Measurements from ENCODE around the gene MYO3B. TPM values are rescaled to one million over a fixed set of nuclear protein-coding genes. Genes with fewer than 3 reads are reported as not detected.

MYO3B gene
- total and polyA plus RNA-seq, 11 donors = 0.09 to 0.19 (median 0.10) TPM; not detected in 8

DNA sequence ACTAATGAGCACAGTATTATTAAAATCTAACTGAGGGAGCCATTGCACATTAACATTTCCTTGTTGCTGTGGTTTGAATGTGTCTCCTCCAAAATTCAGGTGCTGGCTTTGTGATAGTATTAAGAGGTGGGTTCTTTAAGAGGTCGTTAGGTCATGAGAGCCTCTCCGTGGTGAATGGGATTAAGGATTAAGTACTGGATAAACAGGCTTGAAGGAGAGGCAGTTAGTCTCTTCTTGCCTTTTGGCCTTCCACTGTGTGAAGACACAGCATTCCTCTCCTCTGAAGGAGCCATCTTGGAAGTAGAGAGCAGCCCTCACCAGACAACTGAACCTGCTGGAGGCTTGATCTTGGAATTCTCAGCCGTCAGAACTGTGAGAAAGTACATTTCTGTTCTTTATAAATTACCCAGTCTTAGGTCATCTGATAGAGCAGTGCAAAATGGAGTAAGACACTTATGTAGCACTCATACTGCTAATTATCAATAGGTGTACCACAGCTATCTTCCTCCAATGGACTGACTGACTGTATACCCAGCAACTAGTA lies 182.7 kb downstream of the MYO3B start:
- WGBS, 4 donors = 59 to 66% (median 63%) methylated on average over 3 of the region's 3 CpGs
- DNase-seq = no peak
- Histone ChIP-seq H3K27ac (no peak overlapping the region), H3K4me1 (no peaks in the 10 kb centered on the region), H3K9me3 (no peaks in the 10 kb centered on the region), H3K27me3 (peaks cover 0 to 43% (median 4%) of the 10 kb centered on the region in 9 donors), H3K36me3 (no peaks in the 10 kb centered on the region), H3K4me3 (no peak overlapping the region)
- ATAC-seq = no peak
- TF ChIP-seq POLR2A (IDR thresholded peaks at IDR 0.05) = no peak
- TF ChIP-seq, protein P1, sequence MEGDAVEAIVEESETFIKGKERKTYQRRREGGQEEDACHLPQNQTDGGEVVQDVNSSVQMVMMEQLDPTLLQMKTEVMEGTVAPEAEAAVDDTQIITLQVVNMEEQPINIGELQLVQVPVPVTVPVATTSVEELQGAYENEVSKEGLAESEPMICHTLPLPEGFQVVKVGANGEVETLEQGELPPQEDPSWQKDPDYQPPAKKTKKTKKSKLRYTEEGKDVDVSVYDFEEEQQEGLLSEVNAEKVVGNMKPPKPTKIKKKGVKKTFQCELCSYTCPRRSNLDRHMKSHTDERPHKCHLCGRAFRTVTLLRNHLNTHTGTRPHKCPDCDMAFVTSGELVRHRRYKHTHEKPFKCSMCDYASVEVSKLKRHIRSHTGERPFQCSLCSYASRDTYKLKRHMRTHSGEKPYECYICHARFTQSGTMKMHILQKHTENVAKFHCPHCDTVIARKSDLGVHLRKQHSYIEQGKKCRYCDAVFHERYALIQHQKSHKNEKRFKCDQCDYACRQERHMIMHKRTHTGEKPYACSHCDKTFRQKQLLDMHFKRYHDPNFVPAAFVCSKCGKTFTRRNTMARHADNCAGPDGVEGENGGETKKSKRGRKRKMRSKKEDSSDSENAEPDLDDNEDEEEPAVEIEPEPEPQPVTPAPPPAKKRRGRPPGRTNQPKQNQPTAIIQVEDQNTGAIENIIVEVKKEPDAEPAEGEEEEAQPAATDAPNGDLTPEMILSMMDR (IDR thresholded peaks at IDR 0.05) = no peak
- intact Hi-C loops (cut with DNase I) = loop anchor here in 5 of 10 donors (5.0 kb wide), 2 partner anchors 452 to 457 kb away; partner anchors contain the start of gene GAD1 (in 1 of the 5)

DNA sequence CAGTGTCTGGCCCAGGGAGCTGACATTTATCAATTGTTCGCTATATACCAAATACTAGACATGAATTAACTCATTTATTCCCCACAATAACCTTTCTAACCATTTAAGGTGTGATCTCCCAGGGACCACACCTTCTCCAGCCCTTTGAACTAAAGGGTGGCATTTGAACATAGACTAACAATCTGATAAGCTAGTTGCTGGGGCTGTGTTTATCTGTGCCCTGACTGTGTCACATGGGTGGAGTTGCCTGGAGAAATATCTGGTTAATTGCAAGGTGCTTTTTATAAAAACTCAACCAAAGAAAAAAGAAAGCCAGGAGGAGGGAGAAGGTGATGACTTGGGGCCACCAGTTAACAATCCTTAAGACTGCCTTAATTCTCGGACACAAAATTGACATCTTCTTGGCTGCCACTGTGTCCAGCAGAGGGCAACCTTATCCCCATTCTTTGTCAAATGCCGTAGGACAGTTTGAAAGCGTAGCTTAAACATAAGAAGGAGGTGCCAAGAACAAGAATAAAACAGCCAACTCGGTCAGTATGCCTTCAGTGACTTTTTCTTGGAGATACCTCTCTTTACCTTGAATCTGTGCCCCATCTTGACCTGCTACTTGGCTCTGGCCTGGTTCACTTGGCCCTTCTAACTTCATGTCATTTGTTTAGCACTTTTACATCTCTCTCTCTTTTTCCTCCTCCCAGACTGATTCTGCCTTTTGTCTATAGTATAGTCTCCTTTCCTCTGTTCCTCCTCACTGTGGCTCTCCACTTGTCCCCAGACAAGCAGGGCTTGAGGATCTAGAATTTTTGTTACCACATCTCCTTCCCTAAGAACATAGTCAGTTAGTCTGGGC lies 183.4 kb downstream of the MYO3B start:
- Histone ChIP-seq H3K9me3 (no peaks in the 10 kb centered on the region), H3K4me3 (no peak overlapping the region), H3K36me3 (no peaks in the 10 kb centered on the region), H3K27ac (no peak overlapping the region), H3K27me3 (peaks cover 0 to 49% (median 4%) of the 10 kb centered on the region in 9 donors), H3K4me1 (no peaks in the 10 kb centered on the region)
- DNase-seq (peak in 2 of 5 donors; percentile 14 to 30), ATAC-seq (peak in 2 of 4 donors; percentile 52 to 54)
- 20 to 21% (median 21%) methylated on average over 5 of the region's 5 CpGs for WGBS, 4 donors
- intact Hi-C loops (cut with DNase I) = loop anchor here in 5 of 10 donors (5.0 kb wide), 2 partner anchors 451 to 456 kb away; partner anchors contain the start of gene GAD1 (in 1 of the 5)
- no peak for TF ChIP-seq POLR2A (IDR thresholded peaks at IDR 0.05)
- TF ChIP-seq, protein P1 (IDR thresholded peaks at IDR 0.05) = peak; percentile 39 to 71 (median 58)

DNA sequence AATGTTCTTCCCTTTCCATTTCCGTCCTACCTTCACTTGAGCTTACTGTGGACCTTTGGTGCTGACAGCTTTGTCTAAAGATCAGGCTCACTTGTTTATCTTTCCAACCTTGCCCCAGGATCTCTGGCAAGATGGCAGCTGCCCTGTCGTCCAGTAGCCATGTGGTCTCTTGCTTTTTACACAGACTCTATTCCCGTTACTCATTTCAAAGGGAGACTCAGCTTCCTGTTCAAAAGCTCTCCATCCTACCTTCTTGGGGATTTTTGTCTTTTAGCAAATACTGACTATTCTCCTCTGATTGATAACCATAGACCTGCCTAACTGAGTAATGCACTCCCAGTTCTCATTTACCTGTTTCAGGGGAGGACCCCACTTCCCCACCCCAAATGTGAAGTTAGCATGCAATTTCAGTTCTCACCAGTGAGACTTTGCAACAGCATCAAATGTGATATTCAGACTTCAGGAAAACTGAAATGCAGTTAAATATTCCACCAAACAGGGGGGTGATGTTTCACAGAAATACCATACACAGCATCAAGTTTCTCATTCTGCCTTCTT lies 184.4 kb downstream of the MYO3B start:
- H3K9me3 ChIP-seq = no peaks in the 10 kb centered on the region
- no peak for ATAC-seq
- DNase-seq = no peak
- no peak overlapping the region for H3K27ac ChIP-seq
- H3K27me3 ChIP-seq = peaks cover 0 to 59% (median 8%) of the 10 kb centered on the region in 9 donors
- H3K36me3 ChIP-seq = no peaks in the 10 kb centered on the region
- intact Hi-C loops (cut with DNase I) = loop anchor here in 5 of 10 donors (5.0 kb wide), 2 partner anchors 450 to 455 kb away; partner anchors contain the start of gene GAD1 (in 1 of the 5)
- no peak overlapping the region for H3K4me3 ChIP-seq
- 68 to 77% (median 72%) methylated on average over 3 of the region's 3 CpGs for WGBS, 4 donors
- H3K4me1 ChIP-seq = no peaks in the 10 kb centered on the region
- no peak for TF ChIP-seq POLR2A (IDR thresholded peaks at IDR 0.05)
- TF ChIP-seq, protein P1 (IDR thresholded peaks at IDR 0.05) = no peak
